HEK293 (cell line): Measurements from ENCODE around the gene ATXN7.
A peak's percentile ranks its signal among the peaks of the same experiment; 100 is the strongest.

ENCODE experiments used
- CTCF ChIA-PET: fragments of 350-600 bp; formaldehyde crosslinking; extraction: SDS; loops from one replicate; lab custom pipeline; 2021; ENCODE audit warnings: antibody characterized with exemption; lab: Yijun Ruan, JAX
- POLR2A ChIA-PET: fragments of 300-600 bp; formaldehyde crosslinking; extraction: SDS; loops from one replicate; lab custom pipeline; 2020; ENCODE audit warnings: antibody characterized with exemption, inconsistent platforms; lab: Yijun Ruan, JAX
- H3K27ac ChIP-seq: fragments of 200-500 bp; sonication (Bioruptor generic); 2 replicates; pipeline ENCODE4 v1.5.1; 2014; ENCODE audit warnings: low read depth, low read length, control low read depth, inconsistent platforms; ENCODE audit errors: extremely low read depth
- H3K36me3 ChIP-seq, 2 experiments: fragments of 200-500 bp in 1 of 2; sonication (Bioruptor generic) in 1 of 2; 1 replicate in 1 of 2; 2 replicates in 1 of 2; pipeline ENCODE4 v1.5.1; 2014 to 2017; ENCODE audit warnings: inconsistent platforms in 2 of 2, low read length in 2 of 2; ENCODE audit not compliant: control insufficient read depth in 2 of 2, insufficient read depth in 1 of 2
- H3K4me1 ChIP-seq: fragments of 200-500 bp; sonication (Bioruptor generic); 2 replicates; pipeline ENCODE4 v1.5.1; 2014; ENCODE audit warnings: mild to moderate bottlenecking, low read length, inconsistent platforms; ENCODE audit not compliant: control insufficient read depth, insufficient read depth
- H3K4me3 ChIP-seq: 2 replicates; pipeline ENCODE4 v1.5.1; 2011; ENCODE audit warnings: low read depth, mild to moderate bottlenecking, control low read depth, low read length, moderate library complexity
- H3K9me3 ChIP-seq: fragments of 200-500 bp; sonication (Bioruptor generic); 2 replicates; pipeline ENCODE4 v1.5.1; 2014; ENCODE audit warnings: low read depth, low read length, inconsistent platforms; ENCODE audit not compliant: control insufficient read depth, insufficient read depth
- BCL11B ChIP-seq: fragments of 450-650 bp; formaldehyde crosslinking; IDR thresholded peaks from 2 replicates; pipeline ENCODE4 v1.5.1; 2016; ENCODE audit warnings: low read depth, missing biosample characterization, missing genetic modification characterization
- GLI4 ChIP-seq: fragments of 450-650 bp; formaldehyde crosslinking; IDR thresholded peaks from 2 replicates; pipeline ENCODE4 v1.5.1; 2016; ENCODE audit warnings: missing biosample characterization, missing genetic modification characterization
- KLF8 ChIP-seq: fragments of 450-650 bp; formaldehyde crosslinking; IDR thresholded peaks from 2 replicates; pipeline ENCODE4 v1.5.1; 2016; ENCODE audit warnings: missing biosample characterization, missing genetic modification characterization
- KLF9 ChIP-seq: fragments of 450-650 bp; formaldehyde crosslinking; IDR thresholded peaks from 2 replicates; pipeline ENCODE4 v1.5.1; 2016; ENCODE audit warnings: missing biosample characterization, missing genetic modification characterization, low read depth
- ZEB2 ChIP-seq: fragments of 450-650 bp; formaldehyde crosslinking; IDR thresholded peaks from 2 replicates; pipeline ENCODE4 v1.5.1; 2016; ENCODE audit warnings: missing biosample characterization, missing genetic modification characterization
- ZFP3 ChIP-seq: fragments of 450-650 bp; formaldehyde crosslinking; IDR thresholded peaks from 2 replicates; pipeline ENCODE4 v1.5.1; 2016; ENCODE audit warnings: low read depth, missing biosample characterization, missing genetic modification characterization
- ZFP37 ChIP-seq: fragments of 450-650 bp; formaldehyde crosslinking; IDR thresholded peaks from 2 replicates; pipeline ENCODE4 v1.5.1; 2016; ENCODE audit warnings: missing biosample characterization, missing genetic modification characterization
- ZFP41 ChIP-seq: fragments of 450-650 bp; formaldehyde crosslinking; IDR thresholded peaks from 2 replicates; pipeline ENCODE4 v1.5.1; 2016; ENCODE audit warnings: missing biosample characterization, missing genetic modification characterization, borderline replicate concordance
- ZIC2 ChIP-seq: fragments of 450-650 bp; formaldehyde crosslinking; IDR thresholded peaks from 2 replicates; pipeline ENCODE4 v1.5.1; 2016; ENCODE audit warnings: missing biosample characterization, missing genetic modification characterization
- ZNF174 ChIP-seq: fragments of 450-650 bp; formaldehyde crosslinking; IDR thresholded peaks from 2 replicates; pipeline ENCODE4 v1.5.0; 2017; ENCODE audit warnings: missing biosample characterization, mild to moderate bottlenecking, missing genetic modification characterization
- ZNF24 ChIP-seq: fragments of 450-650 bp; formaldehyde crosslinking; IDR thresholded peaks from 2 replicates; pipeline ENCODE4 v1.5.1; 2016; ENCODE audit warnings: missing biosample characterization, missing genetic modification characterization
- ZNF366 ChIP-seq: fragments of 450-650 bp; formaldehyde crosslinking; conservative IDR thresholded peaks from 2 replicates; pipeline ENCODE4 v1.5.1; 2016; ENCODE audit warnings: missing biosample characterization, missing genetic modification characterization
- ZNF48 ChIP-seq: fragments of 450-650 bp; formaldehyde crosslinking; IDR thresholded peaks from 2 replicates; pipeline ENCODE4 v1.5.1; 2016; ENCODE audit warnings: missing biosample characterization, missing genetic modification characterization
- ZNF544 ChIP-seq: fragments of 450-650 bp; formaldehyde crosslinking; IDR thresholded peaks from 2 replicates; pipeline ENCODE4 v1.5.0; 2017; ENCODE audit warnings: missing biosample characterization, missing genetic modification characterization
- ZNF624 ChIP-seq: fragments of 450-650 bp; formaldehyde crosslinking; IDR thresholded peaks from 2 replicates; pipeline ENCODE4 v1.5.1; 2017; ENCODE audit warnings: missing biosample characterization, missing genetic modification characterization
- ZNF629 ChIP-seq: fragments of 450-650 bp; formaldehyde crosslinking; IDR thresholded peaks from 2 replicates; pipeline ENCODE4 v1.5.1; 2017; ENCODE audit warnings: missing biosample characterization, missing genetic modification characterization
- ZNF654 ChIP-seq: fragments of 450-650 bp; formaldehyde crosslinking; IDR thresholded peaks from 2 replicates; pipeline ENCODE4 v1.5.1; 2016; ENCODE audit warnings: low read depth, missing biosample characterization, missing genetic modification characterization
- ZNF660 ChIP-seq: fragments of 450-650 bp; IDR thresholded peaks from 2 replicates; pipeline ENCODE4 v1.5.1; 2018; ENCODE audit warnings: missing biosample characterization, mild to moderate bottlenecking, missing genetic modification characterization
- ZNF792 ChIP-seq: fragments of 450-650 bp; formaldehyde crosslinking; IDR thresholded peaks from 2 replicates; pipeline ENCODE4 v1.5.1; 2016; ENCODE audit warnings: missing biosample characterization, missing genetic modification characterization
- TF ChIP-seq, protein P1 (sequence below): fragments of 450-650 bp; formaldehyde crosslinking; IDR thresholded peaks from 2 replicates; pipeline ENCODE4 v1.5.1; 2016; ENCODE audit warnings: missing biosample characterization, missing genetic modification characterization
- TF ChIP-seq, protein P2 (sequence below): fragments of 450-650 bp; formaldehyde crosslinking; conservative IDR thresholded peaks from 2 replicates; pipeline ENCODE4 v1.5.1; 2016; ENCODE audit warnings: low read depth, missing biosample characterization, missing genetic modification characterization
- TF ChIP-seq, protein P3 (sequence below): fragments of 450-650 bp; formaldehyde crosslinking; conservative IDR thresholded peaks from 2 replicates; pipeline ENCODE4 v1.5.1; 2016; ENCODE audit warnings: low read depth, missing biosample characterization, missing genetic modification characterization
- TF ChIP-seq, protein P4 (sequence below): fragments of 450-650 bp; formaldehyde crosslinking; IDR thresholded peaks from 2 replicates; pipeline ENCODE4 v1.5.1; 2016; ENCODE audit warnings: missing biosample characterization, missing genetic modification characterization, low read depth
- TF ChIP-seq, protein P5 (sequence below): fragments of 450-650 bp; IDR thresholded peaks from 2 replicates; pipeline ENCODE4 v1.5.1; 2018; ENCODE audit warnings: missing biosample characterization, missing genetic modification characterization

ATXN7 gene

DNA sequence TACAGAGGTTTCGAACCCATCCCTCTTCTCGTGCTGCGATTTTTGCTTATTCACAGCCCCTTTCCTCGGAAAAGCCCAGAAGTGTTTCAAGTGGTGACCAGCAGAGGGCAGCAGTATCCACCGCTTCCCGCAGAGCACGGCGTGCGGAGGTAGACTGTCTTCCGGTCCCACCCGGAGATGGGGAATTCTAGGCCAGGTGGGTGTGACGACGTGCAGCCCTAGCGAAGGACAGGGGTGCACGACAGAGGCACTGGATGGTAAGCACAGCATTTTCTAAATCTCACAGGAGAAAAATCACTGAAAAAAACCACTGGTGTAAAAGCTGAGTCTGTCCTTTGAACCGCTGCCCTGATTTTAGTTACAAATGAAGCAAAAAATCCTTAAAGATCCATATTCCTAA is 167.1 kb downstream of the ATXN7 start:
- CTCF ChIA-PET: interaction anchor here (0.6 to 2.5 kb wide), 29 partner anchors 8 to 500 kb away, joined by 3 to 21 read pairs (median 4); no protein-coding TSS in a partner anchor
- TF ChIP-seq KLF8 (tag by site-specific recombination) (no peak), ZIC2 (tag by site-specific recombination) (peak; percentile 50), ZNF544 (no peak), ZEB2 (tag by site-specific recombination) (peak; percentile 71), BCL11B (tag by site-specific recombination) (no peak), ZNF366 (tag by site-specific recombination) (0 out of 2 replicates have a peak, but pooled peaks have one; percentile 14), ZNF24 (tag by site-specific recombination) (peak; percentile 31; the same call in 1 of the 2 replicates), ZNF654 (peak; percentile 87), KLF9 (tag by site-specific recombination) (peak; percentile 75), ZNF792 (tag by site-specific recombination) (no peak), ZFP3 (tag by site-specific recombination) (no peak), ZNF48 (no peak), ZFP41 (no peak), ZNF660 (tag by site-specific recombination) (peak; percentile 74; the same call in 1 of the 2 replicates), GLI4 (tag by site-specific recombination) (no peak), ZFP37 (tag by site-specific recombination) (no peak), ZNF624 (tag by site-specific recombination) (no peak), ZNF174 (tag by site-specific recombination) (no peak), ZNF629 (peak; percentile 23; the same call in 1 of the 2 replicates)
- TF ChIP-seq, protein P1, sequence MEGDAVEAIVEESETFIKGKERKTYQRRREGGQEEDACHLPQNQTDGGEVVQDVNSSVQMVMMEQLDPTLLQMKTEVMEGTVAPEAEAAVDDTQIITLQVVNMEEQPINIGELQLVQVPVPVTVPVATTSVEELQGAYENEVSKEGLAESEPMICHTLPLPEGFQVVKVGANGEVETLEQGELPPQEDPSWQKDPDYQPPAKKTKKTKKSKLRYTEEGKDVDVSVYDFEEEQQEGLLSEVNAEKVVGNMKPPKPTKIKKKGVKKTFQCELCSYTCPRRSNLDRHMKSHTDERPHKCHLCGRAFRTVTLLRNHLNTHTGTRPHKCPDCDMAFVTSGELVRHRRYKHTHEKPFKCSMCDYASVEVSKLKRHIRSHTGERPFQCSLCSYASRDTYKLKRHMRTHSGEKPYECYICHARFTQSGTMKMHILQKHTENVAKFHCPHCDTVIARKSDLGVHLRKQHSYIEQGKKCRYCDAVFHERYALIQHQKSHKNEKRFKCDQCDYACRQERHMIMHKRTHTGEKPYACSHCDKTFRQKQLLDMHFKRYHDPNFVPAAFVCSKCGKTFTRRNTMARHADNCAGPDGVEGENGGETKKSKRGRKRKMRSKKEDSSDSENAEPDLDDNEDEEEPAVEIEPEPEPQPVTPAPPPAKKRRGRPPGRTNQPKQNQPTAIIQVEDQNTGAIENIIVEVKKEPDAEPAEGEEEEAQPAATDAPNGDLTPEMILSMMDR: peak; percentile 74
- TF ChIP-seq, protein P2, sequence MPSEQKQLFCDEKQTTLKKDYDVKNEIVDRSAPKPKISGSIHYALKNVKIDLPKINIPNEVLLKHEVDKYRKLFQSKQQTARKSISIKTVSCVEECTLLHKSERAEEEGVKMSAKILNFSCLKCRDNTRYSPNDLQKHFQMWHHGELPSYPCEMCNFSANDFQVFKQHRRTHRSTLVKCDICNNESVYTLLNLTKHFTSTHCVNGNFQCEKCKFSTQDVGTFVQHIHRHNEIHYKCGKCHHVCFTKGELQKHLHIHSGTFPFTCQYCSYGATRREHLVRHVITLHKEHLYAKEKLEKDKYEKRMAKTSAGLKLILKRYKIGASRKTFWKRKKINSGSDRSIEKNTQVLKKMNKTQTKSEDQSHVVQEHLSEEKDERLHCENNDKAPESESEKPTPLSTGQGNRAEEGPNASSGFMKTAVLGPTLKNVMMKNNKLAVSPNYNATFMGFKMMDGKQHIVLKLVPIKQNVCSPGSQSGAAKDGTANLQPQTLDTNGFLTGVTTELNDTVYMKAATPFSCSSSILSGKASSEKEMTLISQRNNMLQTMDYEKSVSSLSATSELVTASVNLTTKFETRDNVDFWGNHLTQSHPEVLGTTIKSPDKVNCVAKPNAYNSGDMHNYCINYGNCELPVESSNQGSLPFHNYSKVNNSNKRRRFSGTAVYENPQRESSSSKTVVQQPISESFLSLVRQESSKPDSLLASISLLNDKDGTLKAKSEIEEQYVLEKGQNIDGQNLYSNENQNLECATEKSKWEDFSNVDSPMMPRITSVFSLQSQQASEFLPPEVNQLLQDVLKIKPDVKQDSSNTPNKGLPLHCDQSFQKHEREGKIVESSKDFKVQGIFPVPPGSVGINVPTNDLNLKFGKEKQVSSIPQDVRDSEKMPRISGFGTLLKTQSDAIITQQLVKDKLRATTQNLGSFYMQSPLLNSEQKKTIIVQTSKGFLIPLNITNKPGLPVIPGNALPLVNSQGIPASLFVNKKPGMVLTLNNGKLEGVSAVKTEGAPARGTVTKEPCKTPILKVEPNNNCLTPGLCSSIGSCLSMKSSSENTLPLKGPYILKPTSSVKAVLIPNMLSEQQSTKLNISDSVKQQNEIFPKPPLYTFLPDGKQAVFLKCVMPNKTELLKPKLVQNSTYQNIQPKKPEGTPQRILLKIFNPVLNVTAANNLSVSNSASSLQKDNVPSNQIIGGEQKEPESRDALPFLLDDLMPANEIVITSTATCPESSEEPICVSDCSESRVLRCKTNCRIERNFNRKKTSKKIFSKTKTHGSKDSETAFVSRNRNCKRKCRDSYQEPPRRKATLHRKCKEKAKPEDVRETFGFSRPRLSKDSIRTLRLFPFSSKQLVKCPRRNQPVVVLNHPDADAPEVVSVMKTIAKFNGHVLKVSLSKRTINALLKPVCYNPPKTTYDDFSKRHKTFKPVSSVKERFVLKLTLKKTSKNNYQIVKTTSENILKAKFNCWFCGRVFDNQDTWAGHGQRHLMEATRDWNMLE (tag by site-specific recombination): peak; percentile 69
- TF ChIP-seq, protein P3, sequence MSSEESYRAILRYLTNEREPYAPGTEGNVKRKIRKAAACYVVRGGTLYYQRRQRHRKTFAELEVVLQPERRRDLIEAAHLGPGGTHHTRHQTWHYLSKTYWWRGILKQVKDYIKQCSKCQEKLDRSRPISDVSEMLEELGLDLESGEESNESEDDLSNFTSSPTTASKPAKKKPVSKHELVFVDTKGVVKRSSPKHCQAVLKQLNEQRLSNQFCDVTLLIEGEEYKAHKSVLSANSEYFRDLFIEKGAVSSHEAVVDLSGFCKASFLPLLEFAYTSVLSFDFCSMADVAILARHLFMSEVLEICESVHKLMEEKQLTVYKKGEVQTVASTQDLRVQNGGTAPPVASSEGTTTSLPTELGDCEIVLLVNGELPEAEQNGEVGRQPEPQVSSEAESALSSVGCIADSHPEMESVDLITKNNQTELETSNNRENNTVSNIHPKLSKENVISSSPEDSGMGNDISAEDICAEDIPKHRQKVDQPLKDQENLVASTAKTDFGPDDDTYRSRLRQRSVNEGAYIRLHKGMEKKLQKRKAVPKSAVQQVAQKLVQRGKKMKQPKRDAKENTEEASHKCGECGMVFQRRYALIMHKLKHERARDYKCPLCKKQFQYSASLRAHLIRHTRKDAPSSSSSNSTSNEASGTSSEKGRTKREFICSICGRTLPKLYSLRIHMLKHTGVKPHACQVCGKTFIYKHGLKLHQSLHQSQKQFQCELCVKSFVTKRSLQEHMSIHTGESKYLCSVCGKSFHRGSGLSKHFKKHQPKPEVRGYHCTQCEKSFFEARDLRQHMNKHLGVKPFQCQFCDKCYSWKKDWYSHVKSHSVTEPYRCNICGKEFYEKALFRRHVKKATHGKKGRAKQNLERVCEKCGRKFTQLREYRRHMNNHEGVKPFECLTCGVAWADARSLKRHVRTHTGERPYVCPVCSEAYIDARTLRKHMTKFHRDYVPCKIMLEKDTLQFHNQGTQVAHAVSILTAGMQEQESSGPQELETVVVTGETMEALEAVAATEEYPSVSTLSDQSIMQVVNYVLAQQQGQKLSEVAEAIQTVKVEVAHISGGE (tag by site-specific recombination): peak; percentile 61
- TF ChIP-seq, protein P4, sequence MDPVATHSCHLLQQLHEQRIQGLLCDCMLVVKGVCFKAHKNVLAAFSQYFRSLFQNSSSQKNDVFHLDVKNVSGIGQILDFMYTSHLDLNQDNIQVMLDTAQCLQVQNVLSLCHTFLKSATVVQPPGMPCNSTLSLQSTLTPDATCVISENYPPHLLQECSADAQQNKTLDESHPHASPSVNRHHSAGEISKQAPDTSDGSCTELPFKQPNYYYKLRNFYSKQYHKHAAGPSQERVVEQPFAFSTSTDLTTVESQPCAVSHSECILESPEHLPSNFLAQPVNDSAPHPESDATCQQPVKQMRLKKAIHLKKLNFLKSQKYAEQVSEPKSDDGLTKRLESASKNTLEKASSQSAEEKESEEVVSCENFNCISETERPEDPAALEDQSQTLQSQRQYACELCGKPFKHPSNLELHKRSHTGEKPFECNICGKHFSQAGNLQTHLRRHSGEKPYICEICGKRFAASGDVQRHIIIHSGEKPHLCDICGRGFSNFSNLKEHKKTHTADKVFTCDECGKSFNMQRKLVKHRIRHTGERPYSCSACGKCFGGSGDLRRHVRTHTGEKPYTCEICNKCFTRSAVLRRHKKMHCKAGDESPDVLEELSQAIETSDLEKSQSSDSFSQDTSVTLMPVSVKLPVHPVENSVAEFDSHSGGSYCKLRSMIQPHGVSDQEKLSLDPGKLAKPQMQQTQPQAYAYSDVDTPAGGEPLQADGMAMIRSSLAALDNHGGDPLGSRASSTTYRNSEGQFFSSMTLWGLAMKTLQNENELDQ (tag by site-specific recombination): no peak
- TF ChIP-seq, protein P5, sequence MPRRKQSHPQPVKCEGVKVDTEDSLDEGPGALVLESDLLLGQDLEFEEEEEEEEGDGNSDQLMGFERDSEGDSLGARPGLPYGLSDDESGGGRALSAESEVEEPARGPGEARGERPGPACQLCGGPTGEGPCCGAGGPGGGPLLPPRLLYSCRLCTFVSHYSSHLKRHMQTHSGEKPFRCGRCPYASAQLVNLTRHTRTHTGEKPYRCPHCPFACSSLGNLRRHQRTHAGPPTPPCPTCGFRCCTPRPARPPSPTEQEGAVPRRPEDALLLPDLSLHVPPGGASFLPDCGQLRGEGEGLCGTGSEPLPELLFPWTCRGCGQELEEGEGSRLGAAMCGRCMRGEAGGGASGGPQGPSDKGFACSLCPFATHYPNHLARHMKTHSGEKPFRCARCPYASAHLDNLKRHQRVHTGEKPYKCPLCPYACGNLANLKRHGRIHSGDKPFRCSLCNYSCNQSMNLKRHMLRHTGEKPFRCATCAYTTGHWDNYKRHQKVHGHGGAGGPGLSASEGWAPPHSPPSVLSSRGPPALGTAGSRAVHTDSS (tag by site-specific recombination): 0 out of 2 replicates have a peak, but pooled peaks have one; percentile 20

More for the DNA sequence above, 167.1 kb downstream of the ATXN7 start:
- POLR2A ChIA-PET: no interaction called here
- Histone ChIP-seq H3K27ac (no peak overlapping the region), H3K4me1 (no peaks in the 10 kb centered on the region), H3K4me3 (no peak overlapping the region), H3K9me3 (no peaks in the 10 kb centered on the region), H3K36me3 (no peaks in the 10 kb centered on the region)
